GM19193 (cell line): ENCODE data around the gene PLCD1.

Experiments used
- POLR2A ChIP-seq: IDR thresholded peaks from 4 replicates; pipeline ENCODE4 v1.6.1; 2011; ENCODE audit not compliant: insufficient read depth, insufficient read length; ENCODE audit errors: extremely low read depth

The PLCD1 gene

GRCh38 chr3:38029400-38030125 lies at the start of gene PLCD1:
PLCD1 (minus strand) TSS chr3:38029642; CDS start chr3:38029539, 103 bp downstream.
- no peak for TF ChIP-seq POLR2A

GRCh38 chr3:38070013-38070412 lies 40.6 kb upstream of the PLCD1 start:
- TF ChIP-seq POLR2A, result no peak

GRCh38 chr3:38067508-38068233 lies 38.2 kb upstream of the PLCD1 start:
- TF ChIP-seq POLR2A, result no peak

GRCh38 chr3:38062809-38063208 lies 33.4 kb upstream of the PLCD1 start:
- TF ChIP-seq POLR2A, result no peak

GRCh38 chr3:38059591-38059990 lies 30.1 kb upstream of the PLCD1 start:
- no peak for TF ChIP-seq POLR2A

- TF ChIP-seq POLR2A, result no peak
These were observed 29.7 kb upstream of the PLCD1 start for GRCh38 chr3:38059148-38059547.

- TF ChIP-seq POLR2A, result no peak
These were observed 25.1 kb upstream of the PLCD1 start for GRCh38 chr3:38054499-38055001.

- no peak for TF ChIP-seq POLR2A
These were observed 21.7 kb upstream of the PLCD1 start for GRCh38 chr3:38051131-38051530.

- TF ChIP-seq POLR2A, result no peak
These were observed 20.1 kb upstream of the PLCD1 start for GRCh38 chr3:38049358-38050126.

- no peak for TF ChIP-seq POLR2A
These were observed 18.5 kb upstream of the PLCD1 start for GRCh38 chr3:38047896-38048295.

GRCh38 chr3:38046821-38047220 lies 17.4 kb upstream of the PLCD1 start:
- TF ChIP-seq POLR2A, result no peak

- TF ChIP-seq POLR2A, result no peak
These were observed 16.6 kb upstream of the PLCD1 start for GRCh38 chr3:38046027-38046426.

- no peak for TF ChIP-seq POLR2A
These were observed 14.0 kb upstream of the PLCD1 start for GRCh38 chr3:38043486-38043885.

- TF ChIP-seq POLR2A, result no peak
These were observed 11.0 kb upstream of the PLCD1 start for GRCh38 chr3:38040401-38040800.

GRCh38 chr3:38039899-38040261 lies 10.4 kb upstream of the PLCD1 start:
- TF ChIP-seq POLR2A, result no peak
